Pulmonary artery endothelial cell (primary cell): ENCODE measurements around the gene FCHSD2. TPM values are rescaled to one million over a fixed set of nuclear protein-coding genes. Genes with fewer than 3 reads are reported as not detected.
"Not testable (repeated sequence)": the region's sequence is repeated elsewhere in the genome, so short reads cannot be mapped to it uniquely, and the experiment has no call there.

ENCODE experiments used
- DNase-seq: peaks from one replicate; pipeline ENCODE4 v3.0.0-alpha.2; 2011; ENCODE audit warnings: low read depth, low spot score
- total RNA-seq: library from RNA; depleted of rRNA; stranded (reverse); fragments of >200 nt; gene quantifications from 2 replicates; pipeline ENCODE4 v1.2.3, GENCODE V29; 2014

FCHSD2 gene
- total RNA-seq, 1 donor from 2014 or later, result 14.9 TPM

GRCh38 chr11:73070653-73071052, 71.5 kb downstream of the FCHSD2 start:
- no peak for DNase-seq

DNA sequence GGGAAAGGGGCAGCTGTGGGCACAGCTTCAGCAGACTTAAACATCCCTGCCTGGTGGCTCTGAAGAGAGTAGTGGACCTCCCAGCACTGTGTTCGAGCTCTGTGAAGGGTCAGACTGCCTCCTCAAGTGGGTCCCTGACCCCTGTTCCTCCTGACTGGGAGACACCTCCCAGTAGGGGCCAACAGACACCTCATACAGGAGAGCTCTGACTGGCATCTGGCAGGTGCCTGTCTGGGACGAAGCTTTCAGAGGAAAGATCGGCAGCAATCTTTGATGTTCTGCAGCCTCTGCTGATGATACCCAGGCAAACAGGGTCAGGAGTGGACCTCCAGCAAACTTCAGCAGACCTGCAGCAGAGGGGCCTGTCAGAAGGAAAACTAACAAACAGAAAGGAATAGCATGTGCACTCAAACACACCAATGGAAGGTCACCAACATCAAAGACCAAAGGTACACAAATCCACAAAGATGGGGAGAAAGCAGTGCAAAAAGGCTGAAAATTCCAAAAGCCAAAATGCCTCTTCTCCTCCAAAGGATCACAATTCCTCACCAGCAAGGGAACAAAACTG, 80.2 kb downstream of the FCHSD2 start:
- not testable (repeated sequence) for DNase-seq

- not testable (repeated sequence) for DNase-seq
Observed at GRCh38 chr11:73061434-73061833, 80.7 kb downstream of the FCHSD2 start.

GRCh38 chr11:73059915-73060314, 82.2 kb downstream of the FCHSD2 start:
- no peak for DNase-seq

GRCh38 chr11:73058989-73059674, 83.0 kb downstream of the FCHSD2 start:
- no peak for DNase-seq

GRCh38 chr11:73055655-73056354, 86.3 kb downstream of the FCHSD2 start:
- DNase-seq, result no peak

DNA sequence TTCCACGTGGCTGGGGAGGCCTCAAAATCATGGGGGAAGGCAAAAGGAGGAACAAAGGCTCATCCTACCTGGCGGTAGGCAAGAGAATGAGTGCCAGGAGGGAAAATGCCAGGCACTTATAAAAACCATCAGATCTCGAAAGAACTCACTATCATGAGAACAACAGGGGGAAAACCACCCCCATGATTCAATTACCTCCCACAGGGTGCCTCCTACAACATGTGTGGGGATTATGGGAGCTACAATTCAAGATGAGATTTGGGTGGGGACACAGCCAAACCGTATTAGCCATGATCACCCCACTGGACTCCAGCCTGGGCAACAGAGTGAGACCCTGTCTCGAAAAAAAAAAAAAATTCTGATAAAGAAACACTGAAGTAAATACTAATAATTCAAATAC, 87.1 kb downstream of the FCHSD2 start:
- no peak for DNase-seq

DNA sequence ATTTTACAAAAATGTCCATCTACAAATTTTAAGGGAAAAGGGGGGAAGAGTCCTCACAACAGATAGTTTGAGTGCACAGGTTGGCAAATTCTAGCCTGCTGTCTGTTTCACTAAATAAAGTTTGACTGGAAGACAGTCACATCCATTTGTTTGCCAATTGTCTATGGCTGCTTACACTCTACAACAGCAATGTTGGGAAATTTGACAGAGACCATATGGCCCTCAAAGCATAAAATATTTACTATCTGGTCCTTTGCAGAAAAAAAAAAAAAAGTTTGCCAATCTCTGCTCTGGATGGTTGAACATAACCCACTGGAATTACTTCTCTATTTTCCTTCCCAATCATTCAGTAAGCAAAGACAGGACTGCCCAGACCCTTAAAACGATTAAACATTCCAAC, 88.2 kb downstream of the FCHSD2 start:
- DNase-seq, result no peak

DNA sequence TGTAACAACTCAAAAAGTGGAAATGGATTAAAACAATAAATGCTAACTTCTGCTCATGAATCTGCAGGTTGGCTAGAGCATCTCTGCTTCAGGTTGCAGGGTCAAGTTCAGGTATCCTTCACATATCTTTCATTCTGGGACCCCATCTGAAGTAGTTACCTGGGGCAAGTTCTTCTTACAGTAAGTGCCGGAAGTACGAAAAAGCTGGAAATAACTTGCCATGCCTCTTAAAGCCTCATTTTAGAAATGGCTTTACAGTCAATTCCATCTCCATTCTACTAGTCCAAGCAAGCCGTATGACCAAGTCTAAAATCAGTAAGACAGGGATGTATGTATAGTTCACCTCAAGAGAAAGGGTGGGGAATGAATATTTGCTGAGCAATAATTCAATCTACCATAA, 93.7 kb downstream of the FCHSD2 start:
- DNase-seq, result no peak

DNA sequence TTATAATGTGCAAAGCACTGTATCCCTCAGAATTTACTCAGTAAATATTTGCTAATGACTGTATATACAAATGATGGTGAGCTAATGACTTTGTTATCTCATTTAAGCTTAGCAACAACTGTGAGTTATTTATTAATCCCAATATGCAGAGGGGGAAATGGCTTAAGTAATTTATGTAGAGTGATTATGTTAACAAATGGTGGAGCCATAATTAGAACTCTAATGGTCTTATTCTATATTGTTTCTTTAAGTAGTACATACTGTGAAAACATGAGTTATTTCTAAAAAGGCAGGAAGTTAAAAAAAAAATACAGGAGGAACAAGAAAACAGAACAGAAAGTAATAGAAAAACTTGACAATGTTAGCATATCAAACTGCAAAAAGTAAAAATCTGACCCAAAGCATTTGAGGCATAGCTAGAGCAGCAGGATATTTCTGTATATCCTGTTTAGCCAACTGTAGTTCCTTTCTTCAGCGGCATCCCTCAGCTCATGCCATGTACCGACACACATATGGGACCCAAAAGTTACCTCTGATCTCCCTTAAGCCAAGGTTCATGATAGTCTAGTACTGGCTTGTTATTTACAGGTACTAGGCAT, 94.2 kb downstream of the FCHSD2 start:
- DNase-seq, result no peak

DNA sequence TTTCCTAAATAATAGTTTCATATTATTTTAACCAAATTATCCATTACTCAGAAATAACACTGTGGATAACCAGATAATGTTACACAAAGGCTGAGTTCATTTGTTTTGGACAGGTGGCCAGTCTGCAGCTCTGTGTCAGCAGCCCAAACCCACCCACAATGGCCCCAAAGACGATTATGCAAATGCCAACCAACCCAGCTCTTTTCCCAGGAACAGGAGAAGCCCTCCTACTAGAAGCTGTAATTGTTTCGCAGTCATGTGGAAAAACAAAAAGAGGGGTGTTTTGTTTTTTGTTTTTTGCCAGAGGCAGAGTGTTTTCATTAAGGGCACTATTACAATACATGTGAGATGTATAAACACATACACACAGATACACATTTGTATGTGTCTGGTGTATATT, 102.1 kb downstream of the FCHSD2 start:
- no peak for DNase-seq

GRCh38 chr11:73034777-73035176, 107.3 kb downstream of the FCHSD2 start:
- DNase-seq, result no peak

DNA sequence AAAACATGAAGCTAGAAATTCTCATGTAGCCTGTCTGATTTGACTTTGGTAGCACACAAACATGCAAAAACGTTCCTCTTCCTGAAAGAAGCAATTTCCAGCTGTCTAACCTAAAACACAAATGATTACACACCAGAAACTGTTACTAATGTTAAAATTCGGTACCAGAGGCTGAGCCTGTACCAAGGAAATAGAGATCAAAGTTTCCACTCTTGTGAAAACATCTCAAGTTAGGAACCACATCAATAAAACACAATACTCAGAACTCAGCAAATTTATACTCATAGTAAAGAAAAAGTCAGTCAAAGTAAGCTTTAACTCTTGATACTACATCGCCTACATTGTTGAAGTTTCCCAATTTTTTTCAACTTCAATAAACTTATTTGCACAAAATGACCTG, 107.8 kb downstream of the FCHSD2 start:
- DNase-seq, result no peak

- DNase-seq, result no peak
Observed at GRCh38 chr11:73030130-73030529, 112.0 kb downstream of the FCHSD2 start.

DNA sequence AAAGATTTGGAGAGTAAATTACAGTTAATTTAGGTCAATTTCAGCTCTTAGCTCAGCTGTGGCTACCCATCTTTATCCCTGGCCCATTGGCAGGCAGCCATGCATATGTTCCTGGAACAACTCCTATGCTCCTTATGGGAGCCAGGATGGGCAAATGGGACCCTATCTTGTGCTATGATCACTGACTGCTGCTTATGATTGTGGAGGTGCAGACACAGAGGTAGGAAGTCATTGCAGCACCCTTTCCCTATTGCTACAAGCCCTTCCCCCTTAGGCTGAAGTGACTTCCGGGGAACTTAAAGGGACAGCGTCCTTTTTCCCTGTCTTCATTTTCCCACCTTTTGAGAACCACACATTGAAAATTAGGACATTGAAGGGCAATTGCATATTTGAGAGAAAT, 112.7 kb downstream of the FCHSD2 start:
- DNase-seq, result no peak

- no peak for DNase-seq
Observed at GRCh38 chr11:73028611-73029010, 113.5 kb downstream of the FCHSD2 start.

DNA sequence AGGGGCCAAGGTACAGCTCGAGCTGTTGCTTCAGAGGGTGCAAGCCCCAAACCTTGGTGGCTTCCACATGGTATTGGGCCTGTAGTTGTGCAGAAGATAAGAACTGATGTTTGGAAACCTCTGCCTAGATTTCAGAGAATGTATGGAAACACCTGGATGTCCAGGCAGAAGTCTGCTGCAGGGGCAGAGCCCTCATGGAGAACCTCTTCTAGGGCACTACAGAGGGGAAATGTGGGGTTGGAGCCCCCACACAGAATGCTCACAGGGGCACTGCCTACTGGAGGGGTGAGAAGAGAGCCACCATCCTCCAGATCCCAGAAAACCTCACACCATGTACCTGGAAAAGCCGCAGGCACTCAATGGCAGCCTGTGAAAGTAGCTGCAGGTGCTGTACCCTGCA, 114.3 kb downstream of the FCHSD2 start:
- DNase-seq, result not testable (repeated sequence)

DNA sequence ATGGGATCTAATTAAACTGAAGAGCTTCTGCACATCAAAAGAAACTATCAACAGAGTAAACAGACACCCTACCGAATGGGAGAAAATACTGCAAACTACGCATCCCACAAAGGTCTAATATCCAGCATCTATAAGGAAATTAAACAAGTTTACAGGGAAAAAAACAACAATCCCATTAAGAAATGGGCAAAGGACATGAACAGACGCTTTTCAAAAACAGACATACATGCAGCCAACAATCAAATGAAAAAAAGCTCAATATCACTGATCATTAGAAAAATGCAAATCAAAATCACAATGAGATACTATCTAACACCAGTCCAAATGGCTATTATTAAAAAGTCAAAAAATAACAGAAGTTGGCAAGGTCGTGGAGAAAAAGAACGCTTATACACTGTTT, 117.5 kb downstream of the FCHSD2 start:
- no peak for DNase-seq

DNA sequence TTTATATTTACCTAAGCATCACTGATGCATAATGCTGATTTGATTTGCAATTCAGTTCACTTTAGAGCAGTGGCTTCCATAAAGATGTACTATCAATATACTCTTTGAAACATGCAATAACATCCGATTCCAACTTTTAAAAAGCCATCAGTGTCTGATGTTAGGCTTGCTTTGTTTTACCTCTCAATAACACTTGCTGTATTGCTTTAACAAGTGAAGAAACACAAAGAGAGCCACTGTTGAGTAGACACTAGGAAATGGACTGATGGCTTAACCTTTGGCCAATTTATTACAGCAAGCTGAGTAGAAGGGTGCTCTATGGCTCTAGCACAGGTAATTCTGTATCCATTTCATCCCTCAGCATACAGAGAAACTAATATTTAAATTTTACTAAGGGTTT, 122.1 kb downstream of the FCHSD2 start:
- no peak for DNase-seq

- DNase-seq, result no peak
Observed at GRCh38 chr11:73019449-73019848, 122.7 kb downstream of the FCHSD2 start.

GRCh38 chr11:73018856-73019255, 123.3 kb downstream of the FCHSD2 start:
- DNase-seq, result no peak

DNA sequence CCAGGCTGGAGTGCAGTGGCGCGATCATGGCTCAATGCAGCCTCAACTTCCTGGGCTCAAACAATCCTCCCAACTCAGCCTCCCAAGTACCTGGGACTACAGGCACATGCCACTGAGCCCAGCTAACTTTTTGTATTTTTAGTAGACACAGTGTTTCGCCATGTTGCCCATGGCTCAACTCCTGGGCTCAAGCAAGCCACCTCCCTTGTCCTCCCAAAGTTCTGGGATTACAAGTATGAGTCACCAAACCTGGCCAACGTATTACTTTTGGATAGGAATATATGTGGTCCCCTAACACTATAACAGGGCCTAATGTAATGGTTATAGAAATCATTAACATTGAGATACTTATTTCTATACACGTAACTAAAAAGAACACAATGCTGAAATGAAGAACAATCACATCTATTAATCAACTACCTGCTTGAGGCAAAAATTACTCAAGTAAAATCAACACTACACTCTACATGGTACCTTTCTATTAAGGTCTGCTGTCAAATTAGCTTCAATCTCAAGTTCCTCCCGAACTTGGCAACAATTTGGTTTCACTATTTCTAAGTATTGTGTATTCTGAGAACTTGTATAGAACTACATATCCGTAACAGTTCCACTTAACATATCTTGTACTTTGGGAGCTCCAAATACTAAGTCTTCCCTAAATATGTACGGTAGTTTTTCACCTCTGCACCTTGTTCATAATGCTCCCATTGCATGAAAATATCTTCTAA, 124.9 kb downstream of the FCHSD2 start:
- no peak for DNase-seq
